HEK293 (cell line): ENCODE results near the gene TMEM220.

Experiments used
- CTCF ChIA-PET: fragments of 350-600 bp; formaldehyde crosslinking; extraction: SDS; loops from one replicate; lab custom pipeline; 2021; ENCODE audit warnings: antibody characterized with exemption; lab: Yijun Ruan, JAX
- POLR2A ChIA-PET: fragments of 300-600 bp; formaldehyde crosslinking; extraction: SDS; loops from one replicate; lab custom pipeline; 2020; ENCODE audit warnings: antibody characterized with exemption, inconsistent platforms; lab: Yijun Ruan, JAX
- H3K27ac ChIP-seq: fragments of 200-500 bp; sonication (Bioruptor generic); 2 replicates; pipeline ENCODE4 v1.5.1; 2014; ENCODE audit warnings: low read depth, low read length, control low read depth, inconsistent platforms; ENCODE audit errors: extremely low read depth
- H3K36me3 ChIP-seq, 2 experiments: fragments of 200-500 bp in 1 of 2; sonication (Bioruptor generic) in 1 of 2; 1 replicate in 1 of 2; 2 replicates in 1 of 2; pipeline ENCODE4 v1.5.1; 2014 to 2017; ENCODE audit warnings: inconsistent platforms in 2 of 2, low read length in 2 of 2; ENCODE audit not compliant: control insufficient read depth in 2 of 2, insufficient read depth in 1 of 2
- H3K4me1 ChIP-seq: fragments of 200-500 bp; sonication (Bioruptor generic); 2 replicates; pipeline ENCODE4 v1.5.1; 2014; ENCODE audit warnings: mild to moderate bottlenecking, low read length, inconsistent platforms; ENCODE audit not compliant: control insufficient read depth, insufficient read depth
- H3K4me3 ChIP-seq: 2 replicates; pipeline ENCODE4 v1.5.1; 2011; ENCODE audit warnings: low read depth, mild to moderate bottlenecking, control low read depth, low read length, moderate library complexity
- H3K9me3 ChIP-seq: fragments of 200-500 bp; sonication (Bioruptor generic); 2 replicates; pipeline ENCODE4 v1.5.1; 2014; ENCODE audit warnings: low read depth, low read length, inconsistent platforms; ENCODE audit not compliant: control insufficient read depth, insufficient read depth
- BCL11A ChIP-seq: fragments of 450-650 bp; formaldehyde crosslinking; IDR thresholded peaks from 2 replicates; pipeline ENCODE4 v1.5.1; 2016; ENCODE audit warnings: low read depth, missing biosample characterization, missing genetic modification characterization
- TCF7L2 ChIP-seq: IDR thresholded peaks from 2 replicates; pipeline ENCODE4 v1.6.1; 2011; ENCODE audit warnings: low read depth, mild to moderate bottlenecking, inconsistent platforms, low read length, moderate library complexity, borderline replicate concordance
- YY2 ChIP-seq: fragments of 450-650 bp; formaldehyde crosslinking; IDR thresholded peaks from 2 replicates; pipeline ENCODE4 v1.5.1; 2016; ENCODE audit warnings: missing biosample characterization, missing genetic modification characterization
- ZNF223 ChIP-seq: fragments of 450-650 bp; formaldehyde crosslinking; IDR thresholded peaks from 2 replicates; pipeline ENCODE4 v1.5.1; 2016; ENCODE audit warnings: missing biosample characterization, missing genetic modification characterization
- ZNF350 ChIP-seq: fragments of 450-650 bp; formaldehyde crosslinking; IDR thresholded peaks from 2 replicates; pipeline ENCODE4 v1.5.0; 2017; ENCODE audit warnings: missing biosample characterization, mild to moderate bottlenecking, missing genetic modification characterization
- ZNF354C ChIP-seq: fragments of 450-650 bp; formaldehyde crosslinking; IDR thresholded peaks from 2 replicates; pipeline ENCODE4 v1.5.1; 2016; ENCODE audit warnings: missing biosample characterization, missing genetic modification characterization, low read depth, borderline replicate concordance
- ZNF404 ChIP-seq: fragments of 450-650 bp; formaldehyde crosslinking; IDR thresholded peaks from 2 replicates; pipeline ENCODE4 v1.5.1; 2017; ENCODE audit warnings: missing biosample characterization, missing genetic modification characterization
- ZNF664 ChIP-seq: fragments of 450-650 bp; formaldehyde crosslinking; IDR thresholded peaks from 2 replicates; pipeline ENCODE4 v1.5.1; 2016; ENCODE audit warnings: missing biosample characterization, missing genetic modification characterization
- ZNF76 ChIP-seq: fragments of 450-650 bp; formaldehyde crosslinking; IDR thresholded peaks from 2 replicates; pipeline ENCODE4; 2016; ENCODE audit warnings: low read depth, missing biosample characterization, missing genetic modification characterization, borderline replicate concordance
- TF ChIP-seq, protein P1 (sequence below): fragments of 450-650 bp; formaldehyde crosslinking; IDR thresholded peaks from 2 replicates; pipeline ENCODE4 v1.5.1; 2017; ENCODE audit warnings: missing biosample characterization, missing genetic modification characterization
- TF ChIP-seq, protein P2 (sequence below): fragments of 450-650 bp; formaldehyde crosslinking; IDR thresholded peaks from 2 replicates; pipeline ENCODE4 v1.5.1; 2016; ENCODE audit warnings: missing biosample characterization, missing genetic modification characterization
- TF ChIP-seq, protein P3 (sequence below): fragments of 450-650 bp; formaldehyde crosslinking; conservative IDR thresholded peaks from 2 replicates; pipeline ENCODE4 v1.5.1; 2016; ENCODE audit warnings: low read depth, missing biosample characterization, missing genetic modification characterization
- TF ChIP-seq, protein P4 (sequence below): fragments of 450-650 bp; formaldehyde crosslinking; IDR thresholded peaks from 2 replicates; pipeline ENCODE4 v1.5.1; 2017; ENCODE audit warnings: missing biosample characterization, mild to moderate bottlenecking, missing genetic modification characterization, moderate library complexity
- TF ChIP-seq, protein P5 (sequence below): fragments of 450-650 bp; formaldehyde crosslinking; IDR thresholded peaks from 2 replicates; pipeline ENCODE4 v1.5.1; 2016; ENCODE audit warnings: missing biosample characterization, missing genetic modification characterization
- TF ChIP-seq, protein P6 (sequence below): fragments of 450-650 bp; formaldehyde crosslinking; IDR thresholded peaks from 2 replicates; pipeline ENCODE4 v1.5.1; 2016; ENCODE audit warnings: missing biosample characterization, missing genetic modification characterization, borderline replicate concordance
- TF ChIP-seq, protein P7 (sequence below): fragments of 450-650 bp; formaldehyde crosslinking; IDR thresholded peaks from 2 replicates; pipeline ENCODE4 v1.5.1; 2017; ENCODE audit warnings: missing biosample characterization, missing genetic modification characterization

Gene TMEM220

DNA sequence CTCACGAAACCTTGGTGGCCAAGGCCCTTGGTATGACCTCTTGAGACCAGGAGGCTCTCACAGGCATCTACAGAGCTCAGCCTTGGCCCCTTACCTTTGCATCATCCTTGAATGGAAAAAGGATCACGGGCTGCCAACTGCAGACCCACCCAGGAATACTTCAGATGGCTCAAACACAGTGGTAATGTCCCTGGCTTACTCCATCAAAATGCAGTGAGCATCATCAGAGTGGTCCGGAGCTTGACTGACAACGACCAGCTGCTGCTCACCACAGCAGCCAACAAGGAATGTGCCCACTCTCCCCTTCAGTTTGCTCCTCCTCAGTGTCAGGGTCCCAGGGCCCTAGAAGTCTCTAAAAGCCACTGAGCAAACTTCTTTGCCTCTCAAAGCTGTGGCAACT is 55.1 kb downstream of the TMEM220 start (continued):
- TF ChIP-seq, protein P1, sequence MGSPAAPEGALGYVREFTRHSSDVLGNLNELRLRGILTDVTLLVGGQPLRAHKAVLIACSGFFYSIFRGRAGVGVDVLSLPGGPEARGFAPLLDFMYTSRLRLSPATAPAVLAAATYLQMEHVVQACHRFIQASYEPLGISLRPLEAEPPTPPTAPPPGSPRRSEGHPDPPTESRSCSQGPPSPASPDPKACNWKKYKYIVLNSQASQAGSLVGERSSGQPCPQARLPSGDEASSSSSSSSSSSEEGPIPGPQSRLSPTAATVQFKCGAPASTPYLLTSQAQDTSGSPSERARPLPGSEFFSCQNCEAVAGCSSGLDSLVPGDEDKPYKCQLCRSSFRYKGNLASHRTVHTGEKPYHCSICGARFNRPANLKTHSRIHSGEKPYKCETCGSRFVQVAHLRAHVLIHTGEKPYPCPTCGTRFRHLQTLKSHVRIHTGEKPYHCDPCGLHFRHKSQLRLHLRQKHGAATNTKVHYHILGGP (tag by site-specific recombination) = no peak
- TF ChIP-seq, protein P2, sequence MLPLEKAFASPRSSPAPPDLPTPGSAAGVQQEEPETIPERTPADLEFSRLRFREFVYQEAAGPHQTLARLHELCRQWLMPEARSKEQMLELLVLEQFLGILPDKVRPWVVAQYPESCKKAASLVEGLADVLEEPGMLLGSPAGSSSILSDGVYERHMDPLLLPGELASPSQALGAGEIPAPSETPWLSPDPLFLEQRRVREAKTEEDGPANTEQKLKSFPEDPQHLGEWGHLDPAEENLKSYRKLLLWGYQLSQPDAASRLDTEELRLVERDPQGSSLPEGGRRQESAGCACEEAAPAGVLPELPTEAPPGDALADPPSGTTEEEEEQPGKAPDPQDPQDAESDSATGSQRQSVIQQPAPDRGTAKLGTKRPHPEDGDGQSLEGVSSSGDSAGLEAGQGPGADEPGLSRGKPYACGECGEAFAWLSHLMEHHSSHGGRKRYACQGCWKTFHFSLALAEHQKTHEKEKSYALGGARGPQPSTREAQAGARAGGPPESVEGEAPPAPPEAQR (tag by site-specific recombination) = no peak

DNA sequence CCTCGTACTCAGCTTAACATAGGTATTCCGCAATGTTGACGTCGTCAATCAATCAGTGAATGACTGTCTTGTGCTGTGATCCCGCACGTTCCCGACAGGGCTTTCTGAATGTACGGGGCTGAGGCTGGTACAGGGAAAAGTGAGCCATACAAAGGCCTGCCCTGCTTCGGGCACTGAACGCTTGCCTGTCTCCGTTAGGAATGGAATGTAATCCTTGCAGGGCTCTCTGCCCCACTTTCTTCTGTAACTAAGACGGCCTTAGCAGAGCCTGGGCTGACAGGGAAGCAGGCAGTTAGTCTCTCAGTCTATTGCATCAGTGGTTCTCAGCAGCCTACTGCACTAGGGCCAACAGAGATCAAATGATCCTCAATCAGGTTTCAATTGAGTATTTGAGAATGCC is 56.5 kb downstream of the TMEM220 start:
- no peak overlapping the region for H3K27ac ChIP-seq
- POLR2A ChIA-PET = no interaction called here
- no peaks in the 10 kb centered on the region for H3K9me3 ChIP-seq
- peaks cover 21 to 44% of the 10 kb centered on the region in 2 experiments for H3K36me3 ChIP-seq
- no peaks in the 10 kb centered on the region for H3K4me1 ChIP-seq
- CTCF ChIA-PET = interaction anchor here (1.1 to 1.6 kb wide), 4 partner anchors 10 to 55 kb away, joined by 3 to 6 read pairs (median 5); no protein-coding TSS in a partner anchor
- no peak overlapping the region for H3K4me3 ChIP-seq
- no peak for TF ChIP-seq ZNF76
- TF ChIP-seq, protein P3, sequence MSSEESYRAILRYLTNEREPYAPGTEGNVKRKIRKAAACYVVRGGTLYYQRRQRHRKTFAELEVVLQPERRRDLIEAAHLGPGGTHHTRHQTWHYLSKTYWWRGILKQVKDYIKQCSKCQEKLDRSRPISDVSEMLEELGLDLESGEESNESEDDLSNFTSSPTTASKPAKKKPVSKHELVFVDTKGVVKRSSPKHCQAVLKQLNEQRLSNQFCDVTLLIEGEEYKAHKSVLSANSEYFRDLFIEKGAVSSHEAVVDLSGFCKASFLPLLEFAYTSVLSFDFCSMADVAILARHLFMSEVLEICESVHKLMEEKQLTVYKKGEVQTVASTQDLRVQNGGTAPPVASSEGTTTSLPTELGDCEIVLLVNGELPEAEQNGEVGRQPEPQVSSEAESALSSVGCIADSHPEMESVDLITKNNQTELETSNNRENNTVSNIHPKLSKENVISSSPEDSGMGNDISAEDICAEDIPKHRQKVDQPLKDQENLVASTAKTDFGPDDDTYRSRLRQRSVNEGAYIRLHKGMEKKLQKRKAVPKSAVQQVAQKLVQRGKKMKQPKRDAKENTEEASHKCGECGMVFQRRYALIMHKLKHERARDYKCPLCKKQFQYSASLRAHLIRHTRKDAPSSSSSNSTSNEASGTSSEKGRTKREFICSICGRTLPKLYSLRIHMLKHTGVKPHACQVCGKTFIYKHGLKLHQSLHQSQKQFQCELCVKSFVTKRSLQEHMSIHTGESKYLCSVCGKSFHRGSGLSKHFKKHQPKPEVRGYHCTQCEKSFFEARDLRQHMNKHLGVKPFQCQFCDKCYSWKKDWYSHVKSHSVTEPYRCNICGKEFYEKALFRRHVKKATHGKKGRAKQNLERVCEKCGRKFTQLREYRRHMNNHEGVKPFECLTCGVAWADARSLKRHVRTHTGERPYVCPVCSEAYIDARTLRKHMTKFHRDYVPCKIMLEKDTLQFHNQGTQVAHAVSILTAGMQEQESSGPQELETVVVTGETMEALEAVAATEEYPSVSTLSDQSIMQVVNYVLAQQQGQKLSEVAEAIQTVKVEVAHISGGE (tag by site-specific recombination) = no peak
- no peak for TF ChIP-seq YY2 (tag by site-specific recombination)
- no peak for TF ChIP-seq ZNF223 (tag by site-specific recombination)
- no peak for TF ChIP-seq ZNF404 (tag by site-specific recombination)
- TF ChIP-seq, protein P1 (tag by site-specific recombination) = no peak
- TF ChIP-seq, protein P4, sequence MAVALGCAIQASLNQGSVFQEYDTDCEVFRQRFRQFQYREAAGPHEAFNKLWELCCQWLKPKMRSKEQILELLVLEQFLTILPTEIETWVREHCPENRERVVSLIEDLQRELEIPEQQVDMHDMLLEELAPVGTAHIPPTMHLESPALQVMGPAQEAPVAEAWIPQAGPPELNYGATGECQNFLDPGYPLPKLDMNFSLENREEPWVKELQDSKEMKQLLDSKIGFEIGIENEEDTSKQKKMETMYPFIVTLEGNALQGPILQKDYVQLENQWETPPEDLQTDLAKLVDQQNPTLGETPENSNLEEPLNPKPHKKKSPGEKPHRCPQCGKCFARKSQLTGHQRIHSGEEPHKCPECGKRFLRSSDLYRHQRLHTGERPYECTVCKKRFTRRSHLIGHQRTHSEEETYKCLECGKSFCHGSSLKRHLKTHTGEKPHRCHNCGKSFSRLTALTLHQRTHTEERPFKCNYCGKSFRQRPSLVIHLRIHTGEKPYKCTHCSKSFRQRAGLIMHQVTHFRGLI (tag by site-specific recombination) = no peak
- no peak for TF ChIP-seq ZNF354C (tag by site-specific recombination)
- TF ChIP-seq, protein P5, sequence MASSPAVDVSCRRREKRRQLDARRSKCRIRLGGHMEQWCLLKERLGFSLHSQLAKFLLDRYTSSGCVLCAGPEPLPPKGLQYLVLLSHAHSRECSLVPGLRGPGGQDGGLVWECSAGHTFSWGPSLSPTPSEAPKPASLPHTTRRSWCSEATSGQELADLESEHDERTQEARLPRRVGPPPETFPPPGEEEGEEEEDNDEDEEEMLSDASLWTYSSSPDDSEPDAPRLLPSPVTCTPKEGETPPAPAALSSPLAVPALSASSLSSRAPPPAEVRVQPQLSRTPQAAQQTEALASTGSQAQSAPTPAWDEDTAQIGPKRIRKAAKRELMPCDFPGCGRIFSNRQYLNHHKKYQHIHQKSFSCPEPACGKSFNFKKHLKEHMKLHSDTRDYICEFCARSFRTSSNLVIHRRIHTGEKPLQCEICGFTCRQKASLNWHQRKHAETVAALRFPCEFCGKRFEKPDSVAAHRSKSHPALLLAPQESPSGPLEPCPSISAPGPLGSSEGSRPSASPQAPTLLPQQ = no peak
- TF ChIP-seq TCF7L2 = no peak
- TF ChIP-seq, protein P6, sequence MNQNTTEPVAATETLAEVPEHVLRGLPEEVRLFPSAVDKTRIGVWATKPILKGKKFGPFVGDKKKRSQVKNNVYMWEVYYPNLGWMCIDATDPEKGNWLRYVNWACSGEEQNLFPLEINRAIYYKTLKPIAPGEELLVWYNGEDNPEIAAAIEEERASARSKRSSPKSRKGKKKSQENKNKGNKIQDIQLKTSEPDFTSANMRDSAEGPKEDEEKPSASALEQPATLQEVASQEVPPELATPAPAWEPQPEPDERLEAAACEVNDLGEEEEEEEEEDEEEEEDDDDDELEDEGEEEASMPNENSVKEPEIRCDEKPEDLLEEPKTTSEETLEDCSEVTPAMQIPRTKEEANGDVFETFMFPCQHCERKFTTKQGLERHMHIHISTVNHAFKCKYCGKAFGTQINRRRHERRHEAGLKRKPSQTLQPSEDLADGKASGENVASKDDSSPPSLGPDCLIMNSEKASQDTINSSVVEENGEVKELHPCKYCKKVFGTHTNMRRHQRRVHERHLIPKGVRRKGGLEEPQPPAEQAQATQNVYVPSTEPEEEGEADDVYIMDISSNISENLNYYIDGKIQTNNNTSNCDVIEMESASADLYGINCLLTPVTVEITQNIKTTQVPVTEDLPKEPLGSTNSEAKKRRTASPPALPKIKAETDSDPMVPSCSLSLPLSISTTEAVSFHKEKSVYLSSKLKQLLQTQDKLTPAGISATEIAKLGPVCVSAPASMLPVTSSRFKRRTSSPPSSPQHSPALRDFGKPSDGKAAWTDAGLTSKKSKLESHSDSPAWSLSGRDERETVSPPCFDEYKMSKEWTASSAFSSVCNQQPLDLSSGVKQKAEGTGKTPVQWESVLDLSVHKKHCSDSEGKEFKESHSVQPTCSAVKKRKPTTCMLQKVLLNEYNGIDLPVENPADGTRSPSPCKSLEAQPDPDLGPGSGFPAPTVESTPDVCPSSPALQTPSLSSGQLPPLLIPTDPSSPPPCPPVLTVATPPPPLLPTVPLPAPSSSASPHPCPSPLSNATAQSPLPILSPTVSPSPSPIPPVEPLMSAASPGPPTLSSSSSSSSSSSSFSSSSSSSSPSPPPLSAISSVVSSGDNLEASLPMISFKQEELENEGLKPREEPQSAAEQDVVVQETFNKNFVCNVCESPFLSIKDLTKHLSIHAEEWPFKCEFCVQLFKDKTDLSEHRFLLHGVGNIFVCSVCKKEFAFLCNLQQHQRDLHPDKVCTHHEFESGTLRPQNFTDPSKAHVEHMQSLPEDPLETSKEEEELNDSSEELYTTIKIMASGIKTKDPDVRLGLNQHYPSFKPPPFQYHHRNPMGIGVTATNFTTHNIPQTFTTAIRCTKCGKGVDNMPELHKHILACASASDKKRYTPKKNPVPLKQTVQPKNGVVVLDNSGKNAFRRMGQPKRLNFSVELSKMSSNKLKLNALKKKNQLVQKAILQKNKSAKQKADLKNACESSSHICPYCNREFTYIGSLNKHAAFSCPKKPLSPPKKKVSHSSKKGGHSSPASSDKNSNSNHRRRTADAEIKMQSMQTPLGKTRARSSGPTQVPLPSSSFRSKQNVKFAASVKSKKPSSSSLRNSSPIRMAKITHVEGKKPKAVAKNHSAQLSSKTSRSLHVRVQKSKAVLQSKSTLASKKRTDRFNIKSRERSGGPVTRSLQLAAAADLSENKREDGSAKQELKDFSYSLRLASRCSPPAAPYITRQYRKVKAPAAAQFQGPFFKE = no peak
- no peak for TF ChIP-seq ZNF664 (tag by site-specific recombination)
- TF ChIP-seq ZNF350 = no peak
- TF ChIP-seq BCL11A (tag by site-specific recombination) = no peak
- TF ChIP-seq, protein P7, sequence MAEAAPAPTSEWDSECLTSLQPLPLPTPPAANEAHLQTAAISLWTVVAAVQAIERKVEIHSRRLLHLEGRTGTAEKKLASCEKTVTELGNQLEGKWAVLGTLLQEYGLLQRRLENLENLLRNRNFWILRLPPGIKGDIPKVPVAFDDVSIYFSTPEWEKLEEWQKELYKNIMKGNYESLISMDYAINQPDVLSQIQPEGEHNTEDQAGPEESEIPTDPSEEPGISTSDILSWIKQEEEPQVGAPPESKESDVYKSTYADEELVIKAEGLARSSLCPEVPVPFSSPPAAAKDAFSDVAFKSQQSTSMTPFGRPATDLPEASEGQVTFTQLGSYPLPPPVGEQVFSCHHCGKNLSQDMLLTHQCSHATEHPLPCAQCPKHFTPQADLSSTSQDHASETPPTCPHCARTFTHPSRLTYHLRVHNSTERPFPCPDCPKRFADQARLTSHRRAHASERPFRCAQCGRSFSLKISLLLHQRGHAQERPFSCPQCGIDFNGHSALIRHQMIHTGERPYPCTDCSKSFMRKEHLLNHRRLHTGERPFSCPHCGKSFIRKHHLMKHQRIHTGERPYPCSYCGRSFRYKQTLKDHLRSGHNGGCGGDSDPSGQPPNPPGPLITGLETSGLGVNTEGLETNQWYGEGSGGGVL = no peak
